PC-9 (cell line): Measurements from ENCODE around the gene IL17RB.

Experiments used
- CTCF ChIP-seq: fragments of 200-600 bp; sonication (generic); conservative IDR thresholded peaks from 2 replicates; pipeline ENCODE4 v1.6.1; 2017; ENCODE audit warnings: mixed run types, antibody characterized with exemption, mild to moderate bottlenecking, moderate library complexity
- EZH2 ChIP-seq: fragments of 200-600 bp; sonication (generic); IDR thresholded peaks from 2 replicates; pipeline ENCODE4 v1.8.0; 2017; ENCODE audit warnings: antibody characterized with exemption, low read depth

- TF ChIP-seq CTCF: no peak
- TF ChIP-seq EZH2: no peak
Observed at GRCh38 chr3:53860196-53860595, 13.8 kb downstream of the IL17RB start.
